ENCODE results near the gene CUL7. TPM values are rescaled to one million over a fixed set of nuclear protein-coding genes. Genes with fewer than 3 reads are reported as not detected.
A peak's percentile ranks its signal among the peaks of the same experiment; 100 is the strongest.

The CUL7 gene
- polyA plus RNA-seq, 1 donor (not counting 4 experiments of a cell fraction or from before 2014, with no cell fraction given): 8.1 TPM

GRCh38 chr6:43076464-43077332, 23.0 kb upstream of the CUL7 start:
- H3K4me1 ChIP-seq (ENCODE audit: control insufficient read depth, extremely low read depth, insufficient read depth, low read length): peaks cover 14% of the 10 kb centered on the region
- no peaks in the 10 kb centered on the region for H3K9me1 ChIP-seq (ENCODE audit: control insufficient read depth, extremely low read depth, insufficient read depth, low read length)
- dilution Hi-C loops (cut with MboI; ENCODE audit: extremely low pct_ligation_motif_present, low sequenced_read_pairs): no loop called here
- peak overlapping the region; percentile 91 for H3K9ac ChIP-seq (ENCODE audit: control insufficient read depth, extremely low read depth, insufficient read depth, low read length)
- H3K79me2 ChIP-seq (ENCODE audit: control insufficient read depth, insufficient read depth, low read length): peaks cover 53% of the 10 kb centered on the region
- peaks cover 0 to 6% of the 10 kb centered on the region in 2 experiments for H3K36me3 ChIP-seq (ENCODE audit: control insufficient read depth in 2 of 2, extremely low read depth in 1 of 2, insufficient read depth in 2 of 2, low read length in 2 of 2)
- H3K27ac ChIP-seq (ENCODE audit: control insufficient read depth, insufficient read depth, low read length): peak overlapping the region; percentile 83
- FAIRE-seq: no peak
- TF ChIP-seq CTCF (optimal IDR thresholded peaks at IDR 0.05 in 1 of 3, IDR thresholded peaks at IDR 0.05 in 1 of 3, conservative IDR thresholded peaks at IDR 0.05 in 1 of 3; ENCODE audit: extremely low read depth in 1 of 3, insufficient read depth in 2 of 3, low read length in 3 of 3) (no peak), EZH2 (IDR thresholded peaks at IDR 0.05; ENCODE audit: low read length) (no peak)
- H3K4me2 ChIP-seq (ENCODE audit: control insufficient read depth, extremely low read depth, insufficient read depth, low read depth, low read length): peak overlapping the region; percentile 89
- peak overlapping the region; percentile 74 for H2AFZ ChIP-seq (ENCODE audit: control insufficient read depth, low read length)
- H3K9me3 ChIP-seq (ENCODE audit: control insufficient read depth, low read depth, low read length): no peaks in the 10 kb centered on the region
- H3K4me3 ChIP-seq (ENCODE audit: control insufficient read depth in 2 of 3, extremely low read depth in 1 of 3, insufficient read depth in 2 of 3, low read depth in 1 of 3, low read length in 3 of 3): peak overlapping the region; percentile 75 to 92 (median 80)
- H3K27me3 ChIP-seq (ENCODE audit: control insufficient read depth, extremely low read depth, insufficient read depth, low read length): no peaks in the 10 kb centered on the region
- DNase-seq (ENCODE audit: low read depth, low spot score): no peak
- no peaks in the 10 kb centered on the region for H4K20me1 ChIP-seq (ENCODE audit: control insufficient read depth, extremely low read depth, insufficient read depth, low read length)

- FAIRE-seq (no peak), DNase-seq (ENCODE audit: low read depth, low spot score) (no peak)
- Histone ChIP-seq H3K9me3 (ENCODE audit: control insufficient read depth, low read depth, low read length) (no peaks in the 10 kb centered on the region), H3K4me1 (ENCODE audit: control insufficient read depth, extremely low read depth, insufficient read depth, low read length) (peaks cover 14% of the 10 kb centered on the region), H3K36me3 (ENCODE audit: control insufficient read depth in 2 of 2, extremely low read depth in 1 of 2, insufficient read depth in 2 of 2, low read length in 2 of 2) (peaks cover 0 to 4% of the 10 kb centered on the region in 2 experiments), H3K9me1 (ENCODE audit: control insufficient read depth, extremely low read depth, insufficient read depth, low read length) (no peaks in the 10 kb centered on the region), H3K4me3 (ENCODE audit: control insufficient read depth in 2 of 3, extremely low read depth in 1 of 3, insufficient read depth in 2 of 3, low read depth in 1 of 3, low read length in 3 of 3) (peak within 1 kb of the TSS; percentile 75 to 92 (median 80)), H3K9ac (ENCODE audit: control insufficient read depth, extremely low read depth, insufficient read depth, low read length) (peak within 1 kb of the TSS; percentile 91), H3K27me3 (ENCODE audit: control insufficient read depth, extremely low read depth, insufficient read depth, low read length) (no peaks in the 10 kb centered on the region), H3K79me2 (ENCODE audit: control insufficient read depth, insufficient read depth, low read length) (peaks cover 45% of the 10 kb centered on the region), H3K27ac (ENCODE audit: control insufficient read depth, insufficient read depth, low read length) (peak within 1 kb of the TSS; percentile 83), H2AFZ (ENCODE audit: control insufficient read depth, low read length) (peak within 1 kb of the TSS; percentile 74), H3K4me2 (ENCODE audit: control insufficient read depth, extremely low read depth, insufficient read depth, low read depth, low read length) (peak within 1 kb of the TSS; percentile 89), H4K20me1 (ENCODE audit: control insufficient read depth, extremely low read depth, insufficient read depth, low read length) (no peaks in the 10 kb centered on the region)
- dilution Hi-C loops (cut with MboI; ENCODE audit: extremely low pct_ligation_motif_present, low sequenced_read_pairs): no loop called here
- TF ChIP-seq EZH2 (IDR thresholded peaks at IDR 0.05; ENCODE audit: low read length) (no peak), CTCF (optimal IDR thresholded peaks at IDR 0.05 in 1 of 3, IDR thresholded peaks at IDR 0.05 in 1 of 3, conservative IDR thresholded peaks at IDR 0.05 in 1 of 3; ENCODE audit: extremely low read depth in 1 of 3, insufficient read depth in 2 of 3, low read length in 3 of 3) (no peak)
Observed at GRCh38 chr6:43075670-43076463, 22.2 kb upstream of the CUL7 start, which contains the start of gene PTK7. Gene PTK7, plus strand, starts transcription at chr6:43076314. Its CDS starts 175 bp downstream, at chr6:43076489.

All from keratinocyte (primary cell).